ENCODE data around the gene PAK6.

DNA sequence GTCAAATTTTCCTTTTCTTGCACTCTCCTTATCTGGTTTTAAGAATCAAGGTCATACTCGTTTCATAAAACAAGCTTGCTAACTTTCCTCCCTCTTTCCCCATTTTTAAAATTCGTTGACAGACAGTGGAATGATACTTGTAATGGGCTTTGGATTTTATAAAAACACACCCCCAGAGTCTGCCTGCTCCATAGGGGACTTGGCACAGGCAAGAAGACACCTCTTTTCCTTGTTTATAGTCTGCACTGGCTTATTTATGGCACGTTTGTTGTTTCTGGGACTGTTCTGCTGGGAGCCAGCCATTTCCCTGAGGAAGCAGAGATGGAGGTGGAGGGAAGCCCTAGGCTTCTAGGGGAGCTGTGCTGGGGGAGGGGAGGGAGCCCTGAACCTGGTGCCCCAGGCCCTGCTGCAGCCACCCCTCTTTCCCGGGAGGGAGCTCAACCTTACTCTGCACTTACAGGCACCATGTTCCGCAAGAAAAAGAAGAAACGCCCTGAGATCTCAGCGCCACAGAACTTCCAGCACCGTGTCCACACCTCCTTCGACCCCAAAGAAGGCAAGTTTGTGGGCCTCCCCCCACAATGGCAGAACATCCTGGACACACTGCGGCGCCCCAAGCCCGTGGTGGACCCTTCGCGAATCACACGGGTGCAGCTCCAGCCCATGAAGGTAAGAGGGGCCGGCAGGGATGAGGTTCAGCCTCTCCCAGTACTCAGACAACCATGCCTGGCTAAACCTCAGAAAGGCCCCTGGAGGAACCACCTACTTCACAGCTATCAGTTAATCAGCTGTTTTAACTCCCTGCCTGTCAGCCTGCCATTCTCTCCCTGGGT is 25.7 kb downstream of the PAK6 start:
- TF ChIP-seq, protein P1, sequence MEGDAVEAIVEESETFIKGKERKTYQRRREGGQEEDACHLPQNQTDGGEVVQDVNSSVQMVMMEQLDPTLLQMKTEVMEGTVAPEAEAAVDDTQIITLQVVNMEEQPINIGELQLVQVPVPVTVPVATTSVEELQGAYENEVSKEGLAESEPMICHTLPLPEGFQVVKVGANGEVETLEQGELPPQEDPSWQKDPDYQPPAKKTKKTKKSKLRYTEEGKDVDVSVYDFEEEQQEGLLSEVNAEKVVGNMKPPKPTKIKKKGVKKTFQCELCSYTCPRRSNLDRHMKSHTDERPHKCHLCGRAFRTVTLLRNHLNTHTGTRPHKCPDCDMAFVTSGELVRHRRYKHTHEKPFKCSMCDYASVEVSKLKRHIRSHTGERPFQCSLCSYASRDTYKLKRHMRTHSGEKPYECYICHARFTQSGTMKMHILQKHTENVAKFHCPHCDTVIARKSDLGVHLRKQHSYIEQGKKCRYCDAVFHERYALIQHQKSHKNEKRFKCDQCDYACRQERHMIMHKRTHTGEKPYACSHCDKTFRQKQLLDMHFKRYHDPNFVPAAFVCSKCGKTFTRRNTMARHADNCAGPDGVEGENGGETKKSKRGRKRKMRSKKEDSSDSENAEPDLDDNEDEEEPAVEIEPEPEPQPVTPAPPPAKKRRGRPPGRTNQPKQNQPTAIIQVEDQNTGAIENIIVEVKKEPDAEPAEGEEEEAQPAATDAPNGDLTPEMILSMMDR (IDR thresholded peaks at IDR 0.05): no peak
- TF ChIP-seq EP300 (IDR thresholded peaks at IDR 0.05): no peak
